ENCODE results near the gene ERLIN1. TPM values are rescaled to one million over a fixed set of nuclear protein-coding genes. Genes with fewer than 3 reads are reported as not detected.

ERLIN1 gene
- total RNA-seq, 2 donors from 2014 or later, result 9.3 to 21.2 TPM

DNA sequence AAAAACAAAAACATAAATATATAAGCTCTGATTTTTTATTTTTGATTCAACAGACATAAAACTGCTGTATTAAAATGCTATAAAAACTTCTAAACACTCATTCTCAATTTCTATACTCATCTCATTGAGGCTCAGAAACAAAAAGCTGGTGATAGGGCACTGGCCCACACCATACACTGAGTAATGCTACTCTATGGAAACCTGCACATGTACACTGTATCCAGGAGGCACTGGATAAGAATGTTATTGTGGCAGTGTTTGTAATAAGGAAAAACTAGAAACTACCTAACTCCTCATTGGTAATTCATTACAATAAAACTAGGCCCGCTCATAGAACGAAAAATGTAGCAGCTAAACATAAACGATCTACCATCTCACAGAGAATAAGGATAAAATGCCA is 23.1 kb downstream of the ERLIN1 start:
- H3K36me3 ChIP-seq, result peaks cover 2% of the 10 kb centered on the region
- H3K27ac ChIP-seq, result no peak overlapping the region
- H3K4me1 ChIP-seq (ENCODE audit: control insufficient read depth in 1 of 2, low read depth in 2 of 2), result no peaks in the 10 kb centered on the region
- ATAC-seq (ENCODE audit: insufficient number of reproducible peaks, low FRiP score, low read depth) (no peak), DNase-seq (ENCODE audit: low spot score) (no peak)
- no peak overlapping the region for H3K4me3 ChIP-seq
- TF ChIP-seq, protein P1, sequence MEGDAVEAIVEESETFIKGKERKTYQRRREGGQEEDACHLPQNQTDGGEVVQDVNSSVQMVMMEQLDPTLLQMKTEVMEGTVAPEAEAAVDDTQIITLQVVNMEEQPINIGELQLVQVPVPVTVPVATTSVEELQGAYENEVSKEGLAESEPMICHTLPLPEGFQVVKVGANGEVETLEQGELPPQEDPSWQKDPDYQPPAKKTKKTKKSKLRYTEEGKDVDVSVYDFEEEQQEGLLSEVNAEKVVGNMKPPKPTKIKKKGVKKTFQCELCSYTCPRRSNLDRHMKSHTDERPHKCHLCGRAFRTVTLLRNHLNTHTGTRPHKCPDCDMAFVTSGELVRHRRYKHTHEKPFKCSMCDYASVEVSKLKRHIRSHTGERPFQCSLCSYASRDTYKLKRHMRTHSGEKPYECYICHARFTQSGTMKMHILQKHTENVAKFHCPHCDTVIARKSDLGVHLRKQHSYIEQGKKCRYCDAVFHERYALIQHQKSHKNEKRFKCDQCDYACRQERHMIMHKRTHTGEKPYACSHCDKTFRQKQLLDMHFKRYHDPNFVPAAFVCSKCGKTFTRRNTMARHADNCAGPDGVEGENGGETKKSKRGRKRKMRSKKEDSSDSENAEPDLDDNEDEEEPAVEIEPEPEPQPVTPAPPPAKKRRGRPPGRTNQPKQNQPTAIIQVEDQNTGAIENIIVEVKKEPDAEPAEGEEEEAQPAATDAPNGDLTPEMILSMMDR (IDR thresholded peaks at IDR 0.05), result no peak
- H3K27me3 ChIP-seq (replicated peaks; ENCODE audit: insufficient read depth), result no peaks in the 10 kb centered on the region
- no peaks in the 10 kb centered on the region for H3K9me3 ChIP-seq

DNA sequence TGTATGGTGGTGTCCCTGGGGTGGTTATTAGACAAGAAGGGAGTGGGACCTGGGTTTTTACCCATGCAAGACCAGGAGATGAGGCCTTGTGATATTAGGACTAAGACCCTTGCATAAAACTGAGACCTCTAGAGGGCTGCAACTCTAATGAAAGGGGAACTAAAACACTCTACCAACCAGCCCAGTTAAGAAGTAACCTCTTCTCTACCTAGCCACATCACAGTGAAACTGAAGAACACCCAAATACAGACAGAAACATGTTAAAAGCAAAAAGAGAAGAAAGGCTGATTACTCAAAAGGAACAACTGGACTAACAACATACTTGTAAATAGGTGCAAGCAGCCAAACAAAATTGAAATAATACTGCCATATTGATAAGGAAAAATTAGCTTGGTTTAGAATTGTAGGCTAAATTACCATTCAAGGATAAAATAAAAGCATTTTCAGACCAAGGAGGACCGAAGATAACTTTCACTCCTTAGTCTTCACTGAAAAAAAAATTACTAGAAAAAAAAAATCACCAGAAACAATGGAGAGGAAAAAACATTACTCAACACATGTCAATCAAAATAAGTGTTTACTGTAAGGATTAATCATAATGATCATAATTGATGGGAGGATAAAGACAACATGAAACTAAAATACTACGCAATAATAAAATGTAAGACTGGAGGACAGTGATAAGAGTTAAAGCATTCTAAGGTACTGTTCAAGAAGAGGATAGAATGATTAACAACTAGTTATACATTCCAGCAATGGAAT is 27.6 kb downstream of the ERLIN1 start:
- Histone ChIP-seq H3K9me3 (no peaks in the 10 kb centered on the region), H3K4me1 (ENCODE audit: control insufficient read depth in 1 of 2, low read depth in 2 of 2) (no peaks in the 10 kb centered on the region), H3K4me3 (no peak overlapping the region), H3K27me3 (replicated peaks; ENCODE audit: insufficient read depth) (no peaks in the 10 kb centered on the region), H3K36me3 (peaks cover 20% of the 10 kb centered on the region), H3K27ac (no peak overlapping the region)
- ATAC-seq (ENCODE audit: insufficient number of reproducible peaks, low FRiP score, low read depth), result no peak
- TF ChIP-seq, protein P1 (IDR thresholded peaks at IDR 0.05), result no peak
- no peak for DNase-seq (ENCODE audit: low spot score)

GRCh38 chr10:100157156-100157555 is 28.7 kb downstream of the ERLIN1 start:
- TF ChIP-seq, protein P1 (IDR thresholded peaks at IDR 0.05), result no peak
- DNase-seq (ENCODE audit: low spot score) (no peak), ATAC-seq (ENCODE audit: insufficient number of reproducible peaks, low FRiP score, low read depth) (no peak)
- H3K4me1 ChIP-seq (ENCODE audit: control insufficient read depth in 1 of 2, low read depth in 2 of 2), result no peaks in the 10 kb centered on the region
- H3K27ac ChIP-seq, result no peak overlapping the region
- peaks cover 28% of the 10 kb centered on the region for H3K36me3 ChIP-seq
- H3K9me3 ChIP-seq, result no peaks in the 10 kb centered on the region
- no peak overlapping the region for H3K4me3 ChIP-seq
- H3K27me3 ChIP-seq (replicated peaks; ENCODE audit: insufficient read depth), result no peaks in the 10 kb centered on the region

GRCh38 chr10:100155936-100156335 is 29.9 kb downstream of the ERLIN1 start:
- Histone ChIP-seq H3K4me3 (no peak overlapping the region), H3K4me1 (ENCODE audit: control insufficient read depth in 1 of 2, low read depth in 2 of 2) (no peaks in the 10 kb centered on the region), H3K27me3 (replicated peaks; ENCODE audit: insufficient read depth) (no peaks in the 10 kb centered on the region), H3K27ac (no peak overlapping the region), H3K36me3 (peaks cover 36% of the 10 kb centered on the region), H3K9me3 (no peaks in the 10 kb centered on the region)
- DNase-seq (ENCODE audit: low spot score) (no peak), ATAC-seq (ENCODE audit: insufficient number of reproducible peaks, low FRiP score, low read depth) (no peak)
- TF ChIP-seq, protein P1 (IDR thresholded peaks at IDR 0.05), result no peak

GRCh38 chr10:100154666-100155065 is 31.2 kb downstream of the ERLIN1 start:
- Histone ChIP-seq H3K27me3 (replicated peaks; ENCODE audit: insufficient read depth) (no peaks in the 10 kb centered on the region), H3K4me3 (no peak overlapping the region), H3K4me1 (ENCODE audit: control insufficient read depth in 1 of 2, low read depth in 2 of 2) (no peaks in the 10 kb centered on the region), H3K9me3 (no peaks in the 10 kb centered on the region), H3K36me3 (peaks cover 37% of the 10 kb centered on the region), H3K27ac (no peak overlapping the region)
- TF ChIP-seq, protein P1 (IDR thresholded peaks at IDR 0.05), result no peak
- ATAC-seq (ENCODE audit: insufficient number of reproducible peaks, low FRiP score, low read depth), result no peak
- DNase-seq (ENCODE audit: low spot score), result no peak
